Fibroblast of mammary gland (primary cell): ENCODE results near the gene PPP2R5C.

Experiments
- DNase-seq: peaks from one replicate; pipeline ENCODE4 v3.0.0-alpha.2; 2010; ENCODE audit warnings: low read depth
- H3K4me3 ChIP-seq: 2 replicates; pipeline ENCODE4 v1.5.1; 2011; ENCODE audit warnings: low read depth, mild to moderate bottlenecking, low read length, moderate library complexity; ENCODE audit not compliant: control insufficient read depth
- TF ChIP-seq, protein P1 (sequence below): conservative IDR thresholded peaks from 2 replicates; pipeline ENCODE4 v1.5.1; 2011; ENCODE audit warnings: low read depth, low read length, inconsistent platforms; ENCODE audit not compliant: control insufficient read depth, insufficient read depth

The PPP2R5C gene

DNA sequence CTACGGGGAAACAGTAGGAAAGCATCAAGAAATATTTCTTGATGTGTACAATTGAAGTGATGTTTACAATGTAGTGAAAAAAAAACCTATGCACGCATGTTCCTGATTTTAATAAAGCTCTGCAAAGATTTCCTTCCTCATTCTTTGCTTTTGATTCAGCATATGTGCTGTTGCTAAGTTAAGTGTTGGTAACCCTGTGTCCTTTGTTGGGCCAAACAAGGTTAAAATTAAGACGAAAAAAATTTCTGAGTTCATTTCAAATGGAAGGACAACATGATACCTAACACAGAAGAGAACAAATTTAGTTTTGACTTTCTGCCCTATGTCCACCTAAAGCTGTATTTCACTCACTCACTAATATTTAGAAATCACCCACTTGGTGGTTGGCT, 62.8 kb downstream of the PPP2R5C start:
- TF ChIP-seq, protein P1, sequence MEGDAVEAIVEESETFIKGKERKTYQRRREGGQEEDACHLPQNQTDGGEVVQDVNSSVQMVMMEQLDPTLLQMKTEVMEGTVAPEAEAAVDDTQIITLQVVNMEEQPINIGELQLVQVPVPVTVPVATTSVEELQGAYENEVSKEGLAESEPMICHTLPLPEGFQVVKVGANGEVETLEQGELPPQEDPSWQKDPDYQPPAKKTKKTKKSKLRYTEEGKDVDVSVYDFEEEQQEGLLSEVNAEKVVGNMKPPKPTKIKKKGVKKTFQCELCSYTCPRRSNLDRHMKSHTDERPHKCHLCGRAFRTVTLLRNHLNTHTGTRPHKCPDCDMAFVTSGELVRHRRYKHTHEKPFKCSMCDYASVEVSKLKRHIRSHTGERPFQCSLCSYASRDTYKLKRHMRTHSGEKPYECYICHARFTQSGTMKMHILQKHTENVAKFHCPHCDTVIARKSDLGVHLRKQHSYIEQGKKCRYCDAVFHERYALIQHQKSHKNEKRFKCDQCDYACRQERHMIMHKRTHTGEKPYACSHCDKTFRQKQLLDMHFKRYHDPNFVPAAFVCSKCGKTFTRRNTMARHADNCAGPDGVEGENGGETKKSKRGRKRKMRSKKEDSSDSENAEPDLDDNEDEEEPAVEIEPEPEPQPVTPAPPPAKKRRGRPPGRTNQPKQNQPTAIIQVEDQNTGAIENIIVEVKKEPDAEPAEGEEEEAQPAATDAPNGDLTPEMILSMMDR, result no peak
- H3K4me3 ChIP-seq, result no peak overlapping the region
- peak; percentile 43 for DNase-seq

DNA sequence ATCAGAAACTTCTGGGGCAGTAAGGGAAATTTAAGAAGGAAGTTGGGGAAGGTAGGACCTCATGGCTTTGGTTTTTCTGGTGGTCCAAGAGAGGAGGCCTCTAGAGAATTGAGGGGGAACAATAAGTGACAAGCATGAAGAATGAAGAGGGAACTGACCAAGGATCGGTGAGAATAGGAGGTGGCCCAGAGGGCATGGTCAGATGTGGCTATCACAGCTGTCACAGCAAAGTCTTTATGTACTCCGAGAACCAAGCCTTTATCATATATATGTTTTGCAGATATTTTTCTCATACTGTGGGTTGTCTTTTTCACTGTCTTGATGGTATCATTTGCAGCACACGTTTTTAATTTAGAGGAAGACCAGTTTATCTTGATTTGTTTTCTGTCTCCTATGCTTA, 64.3 kb downstream of the PPP2R5C start:
- no peak for DNase-seq
- TF ChIP-seq, protein P1, result no peak
- no peak overlapping the region for H3K4me3 ChIP-seq

DNA sequence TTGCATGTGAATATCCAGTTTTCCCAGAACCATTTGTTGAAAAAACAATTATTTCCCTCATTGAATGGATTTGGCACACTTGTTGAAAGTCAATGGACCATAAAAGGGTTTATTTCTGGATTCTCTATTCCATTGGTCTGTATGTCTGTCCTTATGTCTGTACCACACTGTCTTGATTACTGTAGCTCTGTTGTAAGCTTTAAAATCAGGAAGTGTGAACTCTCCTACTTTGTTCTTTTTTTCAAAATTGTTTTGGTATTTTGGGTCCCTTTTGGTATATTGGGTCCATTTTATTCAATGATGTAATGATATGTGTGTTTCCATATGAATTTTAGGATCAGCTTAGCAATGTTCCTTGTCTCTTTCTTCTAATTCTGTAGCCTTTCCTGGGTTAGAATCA, 64.8 kb downstream of the PPP2R5C start:
- TF ChIP-seq, protein P1, result no peak
- no peak overlapping the region for H3K4me3 ChIP-seq
- no peak for DNase-seq

DNA sequence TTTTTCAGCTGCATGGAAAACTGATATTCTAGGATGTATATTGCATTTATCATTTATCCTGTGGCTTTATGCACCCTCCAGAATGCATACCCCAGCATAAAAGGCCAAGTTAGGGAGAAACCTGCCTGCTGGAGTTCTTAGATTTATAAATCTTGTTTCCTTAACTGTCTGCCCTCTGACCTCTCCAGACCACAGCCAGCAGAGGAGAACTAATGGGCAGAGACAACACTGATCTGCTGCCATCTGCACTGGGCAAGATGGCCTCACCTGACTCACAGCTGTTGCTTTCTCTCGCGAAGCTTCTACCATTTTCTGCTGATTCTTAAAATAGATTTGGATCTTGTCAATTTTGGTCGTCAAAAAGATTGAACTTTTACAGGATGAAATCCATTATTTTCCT, 65.8 kb downstream of the PPP2R5C start:
- TF ChIP-seq, protein P1, result no peak

DNA sequence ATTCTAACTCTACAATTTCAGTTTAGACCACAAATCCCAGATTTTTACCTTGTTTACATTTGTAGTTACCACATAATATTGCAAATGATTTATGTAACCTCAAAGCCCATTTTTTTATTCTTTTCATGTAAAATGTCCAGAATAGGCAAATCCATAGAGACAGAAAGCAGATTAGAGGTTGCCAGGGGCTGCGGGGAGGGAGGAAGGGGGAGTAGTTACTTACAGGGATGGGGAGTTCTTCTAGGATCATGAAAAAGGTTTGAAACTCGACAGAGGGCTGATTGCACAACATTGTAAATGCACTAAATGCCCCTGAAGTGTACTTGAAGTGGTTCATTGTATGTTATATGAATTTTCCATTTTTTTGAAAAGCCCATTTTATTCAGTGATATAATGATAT, 66.5 kb downstream of the PPP2R5C start:
- TF ChIP-seq, protein P1, result no peak
- H3K4me3 ChIP-seq, result no peak overlapping the region
- DNase-seq, result no peak

More for the DNA sequence above, 65.8 kb downstream of the PPP2R5C start:
- peak; percentile 16 for DNase-seq
- no peak overlapping the region for H3K4me3 ChIP-seq

DNA sequence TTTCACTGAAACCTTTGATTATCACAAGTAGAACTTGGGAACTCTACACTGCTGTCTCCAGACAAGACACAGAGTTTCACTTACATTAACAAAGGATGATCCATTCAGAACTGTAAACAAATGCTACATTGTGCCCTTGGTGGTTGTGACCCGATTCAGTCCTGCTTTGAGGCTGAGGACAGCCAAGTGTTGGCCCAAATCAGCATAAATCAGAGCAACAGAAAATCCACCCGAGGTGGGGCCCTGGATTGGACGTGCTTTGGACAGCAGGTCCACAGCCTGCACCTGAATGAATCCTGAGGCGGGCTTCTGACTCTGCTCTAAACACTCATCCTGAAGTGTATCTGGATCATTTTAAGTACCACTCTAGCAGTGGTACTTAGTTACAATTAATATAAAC, 68.8 kb downstream of the PPP2R5C start:
- no peak for DNase-seq
- TF ChIP-seq, protein P1, result no peak
- no peak overlapping the region for H3K4me3 ChIP-seq

DNA sequence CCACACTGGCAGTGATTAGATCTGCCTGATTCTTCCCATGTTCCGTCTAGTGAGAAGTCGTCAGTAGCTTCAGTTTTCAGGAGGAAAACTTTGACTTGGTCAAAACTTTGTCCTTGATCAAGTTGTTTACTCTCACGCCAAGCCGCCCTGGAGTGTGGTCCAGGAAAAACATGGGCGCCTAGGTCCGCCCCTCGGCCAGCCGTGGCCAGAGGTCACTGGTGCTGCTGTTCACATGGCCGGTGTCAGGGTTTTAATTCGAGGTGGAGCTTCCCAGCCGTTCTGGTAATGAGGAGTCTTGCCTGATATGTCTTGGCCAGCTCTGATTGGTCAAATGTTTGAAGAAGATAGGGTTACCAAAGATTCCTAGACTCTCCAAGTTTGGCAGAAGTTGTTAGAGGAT, 71.5 kb downstream of the PPP2R5C start:
- H3K4me3 ChIP-seq, result no peak overlapping the region
- no peak for DNase-seq
- TF ChIP-seq, protein P1, result no peak
